ENCODE results near the gene HMCN1.

DNA sequence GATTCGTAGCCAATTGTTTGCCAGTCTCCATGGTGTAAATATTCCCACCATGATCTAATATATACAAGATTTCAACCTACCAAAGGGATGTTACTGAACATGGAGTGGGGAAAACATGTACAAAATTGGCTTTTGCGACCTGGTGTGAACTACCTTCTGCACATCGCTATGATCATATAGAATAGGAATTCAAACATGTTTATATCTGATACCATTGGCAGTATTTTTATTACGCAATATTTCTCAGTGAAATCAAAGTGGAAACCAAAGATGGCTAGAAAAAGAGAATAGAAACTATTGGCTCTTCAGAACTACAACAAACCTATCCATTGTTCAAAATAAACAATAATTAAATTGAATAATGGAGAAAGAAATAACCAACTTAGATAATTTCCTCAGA, 355.7 kb downstream of the HMCN1 start:
- no peak for TF ChIP-seq RARB (CRISPR knock-in tag; IDR thresholded peaks at IDR 0.05)
- TF ChIP-seq, protein P1, sequence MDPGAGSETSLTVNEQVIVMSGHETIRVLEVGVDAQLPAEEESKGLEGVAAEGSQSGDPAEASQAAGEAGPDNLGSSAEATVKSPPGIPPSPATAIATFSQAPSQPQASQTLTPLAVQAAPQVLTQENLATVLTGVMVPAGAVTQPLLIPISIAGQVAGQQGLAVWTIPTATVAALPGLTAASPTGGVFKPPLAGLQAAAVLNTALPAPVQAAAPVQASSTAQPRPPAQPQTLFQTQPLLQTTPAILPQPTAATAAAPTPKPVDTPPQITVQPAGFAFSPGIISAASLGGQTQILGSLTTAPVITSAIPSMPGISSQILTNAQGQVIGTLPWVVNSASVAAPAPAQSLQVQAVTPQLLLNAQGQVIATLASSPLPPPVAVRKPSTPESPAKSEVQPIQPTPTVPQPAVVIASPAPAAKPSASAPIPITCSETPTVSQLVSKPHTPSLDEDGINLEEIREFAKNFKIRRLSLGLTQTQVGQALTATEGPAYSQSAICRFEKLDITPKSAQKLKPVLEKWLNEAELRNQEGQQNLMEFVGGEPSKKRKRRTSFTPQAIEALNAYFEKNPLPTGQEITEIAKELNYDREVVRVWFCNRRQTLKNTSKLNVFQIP (CRISPR knock-in tag; IDR thresholded peaks at IDR 0.05; ENCODE audit: borderline replicate concordance, low read depth) = no peak
